Tibial artery (tissue), 4 donors: ENCODE results near the gene TLR2.

Source experiments
- DNase-seq, 2 donors: peaks; one replicate each; pipeline ENCODE4 v3.0.0-alpha.2; 2019
- H3K27ac ChIP-seq, 2 donors: fragments of 200-600 bp; sonication (generic) in 1 of 2; 1 replicate in 1 of 2; 2 replicates in 1 of 2; pipeline ENCODE4 v1.5.1; 2018 to 2019; ENCODE audit warnings: mild to moderate bottlenecking in 1 of 2
- H3K27me3 ChIP-seq, 2 donors: fragments of 200-600 bp; sonication (generic) in 1 of 2; one replicate each; pipeline versions ENCODE4 v1.5.1 to v1.6.0; 2016 to 2019
- H3K36me3 ChIP-seq, 3 donors: fragments of 200-600 bp; sonication (generic) in 2 of 3; one replicate each; pipeline ENCODE4 v1.5.1; 2016 to 2019; ENCODE audit warnings: mild to moderate bottlenecking in 2 of 3
- H3K4me1 ChIP-seq, 4 donors: fragments of 200-600 bp; sonication (generic) in 2 of 4; 1 replicate in 3 of 4; 2 replicates in 1 of 4; pipeline ENCODE4 v1.5.1; 2016 to 2019
- H3K4me3 ChIP-seq, 2 donors: fragments of 200-600 bp; sonication (generic) in 1 of 2; 1 replicate in 1 of 2; 2 replicates in 1 of 2; pipeline ENCODE4 v1.5.1; 2018 to 2019; ENCODE audit warnings: mild to moderate bottlenecking in 2 of 2
- H3K9me3 ChIP-seq, 3 donors: fragments of 200-600 bp; sonication (generic) in 1 of 3; one replicate each; pipeline ENCODE4 v1.5.1; 2016 to 2019
- CTCF ChIP-seq, 2 experiments: fragments of 200-600 bp in 1 of 2; fragments of 450-650 bp in 1 of 2; IDR thresholded peaks; one replicate each; pipeline ENCODE4 v1.5.1; 2017 to 2019; ENCODE audit warnings: antibody characterized with exemption in 2 of 2, mild to moderate bottlenecking in 1 of 2, moderate library complexity in 1 of 2
- intact Hi-C: fragments of 100-400 bp; cut with DNase I; formaldehyde crosslinking; loops from one replicate; pipeline ENCODE4 v1.15.0; 2023; ENCODE audit warnings: low total_unique reads

The TLR2 gene

GRCh38 chr4:153705743-153706468 lies 21.8 kb downstream of the TLR2 start:
- H3K4me1 ChIP-seq, result no peaks in the 10 kb centered on the region
- H3K9me3 ChIP-seq, result no peaks in the 10 kb centered on the region
- intact Hi-C loops, result no loop called here
- DNase-seq, result no peak
- no peak overlapping the region for H3K4me3 ChIP-seq
- no peaks in the 10 kb centered on the region for H3K36me3 ChIP-seq
- no peak for TF ChIP-seq CTCF (IDR thresholded peaks at IDR 0.05)
- no peak overlapping the region for H3K27ac ChIP-seq
- no peaks in the 10 kb centered on the region for H3K27me3 ChIP-seq

- H3K36me3 ChIP-seq, result no peaks in the 10 kb centered on the region
- no peaks in the 10 kb centered on the region for H3K4me1 ChIP-seq
- TF ChIP-seq CTCF (IDR thresholded peaks at IDR 0.05), result no peak
- DNase-seq, result no peak
- H3K4me3 ChIP-seq, result no peak overlapping the region
- no peaks in the 10 kb centered on the region for H3K27me3 ChIP-seq
- intact Hi-C loops, result no loop called here
- no peaks in the 10 kb centered on the region for H3K9me3 ChIP-seq
- H3K27ac ChIP-seq, result no peak overlapping the region
Measured at GRCh38 chr4:153706519-153706918, 22.4 kb downstream of the TLR2 start.

- no peaks in the 10 kb centered on the region for H3K9me3 ChIP-seq
- H3K4me1 ChIP-seq, result peaks cover 0 to 8% (median 0%) of the 10 kb centered on the region in 4 donors
- intact Hi-C loops, result no loop called here
- no peak for TF ChIP-seq CTCF (IDR thresholded peaks at IDR 0.05)
- H3K27ac ChIP-seq, result no peak overlapping the region
- H3K4me3 ChIP-seq, result no peak overlapping the region
- DNase-seq, result no peak
- no peaks in the 10 kb centered on the region for H3K27me3 ChIP-seq
- no peaks in the 10 kb centered on the region for H3K36me3 ChIP-seq
Measured at GRCh38 chr4:153710681-153711080, 26.6 kb downstream of the TLR2 start.

GRCh38 chr4:153713866-153714646 lies 30.0 kb downstream of the TLR2 start:
- no peaks in the 10 kb centered on the region for H3K27me3 ChIP-seq
- intact Hi-C loops, result no loop called here
- no peak for DNase-seq
- TF ChIP-seq CTCF (IDR thresholded peaks at IDR 0.05), result no peak
- H3K4me1 ChIP-seq, result peaks cover 0 to 8% (median 0%) of the 10 kb centered on the region in 4 donors
- peaks cover 0 to 6% (median 0%) of the 10 kb centered on the region in 3 donors for H3K9me3 ChIP-seq
- no peak overlapping the region for H3K27ac ChIP-seq
- H3K36me3 ChIP-seq, result no peaks in the 10 kb centered on the region
- H3K4me3 ChIP-seq, result no peak overlapping the region

GRCh38 chr4:153722036-153722435 lies 38.0 kb downstream of the TLR2 start:
- no peak for DNase-seq
- intact Hi-C loops, result no loop called here
- TF ChIP-seq CTCF (IDR thresholded peaks at IDR 0.05), result no peak

More at GRCh38 chr4:153722036-153722435, 38.0 kb downstream of the TLR2 start:
- Histone ChIP-seq H3K36me3 (no peaks in the 10 kb centered on the region), H3K9me3 (peaks cover 0 to 6% (median 0%) of the 10 kb centered on the region in 3 donors), H3K27me3 (no peaks in the 10 kb centered on the region), H3K4me1 (no peaks in the 10 kb centered on the region), H3K4me3 (no peak overlapping the region), H3K27ac (no peak overlapping the region)
